NCI-H2081 (cell line): ENCODE data around the gene PKP1.

ENCODE experiments used
- DNase-seq, 2 experiments: peaks; one replicate each; lab custom pipeline; 2025; lab: John Stamatoyannopoulos, UW

Gene PKP1

GRCh38 chr1:201371792-201372191, 88.5 kb downstream of the PKP1 start:
- no peak for DNase-seq

- peak in 1 of 2 experiments; percentile 40 for DNase-seq
Measured at GRCh38 chr1:201374364-201374763, 91.1 kb downstream of the PKP1 start.

- no peak for DNase-seq
Measured at GRCh38 chr1:201375169-201375568, 91.9 kb downstream of the PKP1 start.

- no peak for DNase-seq
Measured at GRCh38 chr1:201376107-201376463, 92.8 kb downstream of the PKP1 start.

- DNase-seq: no peak
Measured at GRCh38 chr1:201376464-201377374, 93.4 kb downstream of the PKP1 start.

GRCh38 chr1:201377611-201378092, 94.3 kb downstream of the PKP1 start, which contains the start of gene TNNT2:
Gene TNNT2, minus strand, starts transcription at chr1:201377680. Its CDS starts 4,426 bp downstream, at chr1:201373254.
- no peak for DNase-seq

- no peak for DNase-seq
Measured at GRCh38 chr1:201378804-201379203, 95.5 kb downstream of the PKP1 start.

- DNase-seq: no peak
Measured at GRCh38 chr1:201379733-201380242, 96.5 kb downstream of the PKP1 start.

- DNase-seq: peak in 1 of 2 experiments; percentile 11
Measured at GRCh38 chr1:201381130-201381529, 97.8 kb downstream of the PKP1 start.
